Peyer's patch (tissue), 4 donors: ENCODE results near the gene BACH2. TPM values are rescaled to one million over a fixed set of nuclear protein-coding genes. Genes with fewer than 3 reads are reported as not detected.

Experiments
- DNase-seq, 3 donors: peaks; one replicate each; pipeline ENCODE4 v3.0.0-alpha.2; 2017 to 2019
- H3K27ac ChIP-seq, 4 donors: fragments of 200-600 bp; sonication (generic); one replicate each; pipeline ENCODE4 v1.5.1; 2016 to 2019
- H3K27me3 ChIP-seq, 2 donors: fragments of 200-600 bp; sonication (generic); one replicate each; pipeline ENCODE4 v1.5.1; 2019
- H3K36me3 ChIP-seq, 3 donors: fragments of 200-600 bp; sonication (generic); one replicate each; pipeline ENCODE4 v1.5.1; 2016 to 2019
- H3K4me1 ChIP-seq, 4 donors: fragments of 200-600 bp; sonication (generic); one replicate each; pipeline ENCODE4 v1.5.1; 2016 to 2019
- H3K4me3 ChIP-seq, 4 donors: fragments of 200-600 bp; sonication (generic); 1 replicate in 3 of 4; 2 replicates in 1 of 4; pipeline ENCODE4 v1.5.1; 2016 to 2019; ENCODE audit warnings: mild to moderate bottlenecking in 1 of 4
- H3K9me3 ChIP-seq, 4 donors: fragments of 200-600 bp; sonication (generic); one replicate each; pipeline ENCODE4 v1.5.1; 2016 to 2019; ENCODE audit warnings: mild to moderate bottlenecking in 1 of 4
- POLR2A ChIP-seq, 2 donors: fragments of 450-650 bp; IDR thresholded peaks; one replicate each; pipeline ENCODE4 v1.5.1; 2017; ENCODE audit warnings: antibody characterized with exemption in 2 of 2, mild to moderate bottlenecking in 2 of 2, moderate library complexity in 2 of 2
- total RNA-seq, 4 donors: library from RNA; depleted of rRNA; stranded (reverse); fragments of >200 nt; gene quantifications; one replicate each; pipeline ENCODE4 v1.1.0, GENCODE V29; 2016
- TF ChIP-seq, protein P1 (sequence below), 6 experiments: fragments of 450-650 bp in 4 of 6; fragments of 200-600 bp in 2 of 6; sonication (generic) in 1 of 6; IDR thresholded peaks; one replicate each; pipeline ENCODE4 v1.5.1; 2017 to 2019; ENCODE audit warnings: antibody characterized with exemption in 6 of 6, mild to moderate bottlenecking in 3 of 6, moderate library complexity in 1 of 6

Gene BACH2
- total RNA-seq, 4 donors from 2014 or later: 0.18 to 26.4 (median 8.2) TPM

DNA sequence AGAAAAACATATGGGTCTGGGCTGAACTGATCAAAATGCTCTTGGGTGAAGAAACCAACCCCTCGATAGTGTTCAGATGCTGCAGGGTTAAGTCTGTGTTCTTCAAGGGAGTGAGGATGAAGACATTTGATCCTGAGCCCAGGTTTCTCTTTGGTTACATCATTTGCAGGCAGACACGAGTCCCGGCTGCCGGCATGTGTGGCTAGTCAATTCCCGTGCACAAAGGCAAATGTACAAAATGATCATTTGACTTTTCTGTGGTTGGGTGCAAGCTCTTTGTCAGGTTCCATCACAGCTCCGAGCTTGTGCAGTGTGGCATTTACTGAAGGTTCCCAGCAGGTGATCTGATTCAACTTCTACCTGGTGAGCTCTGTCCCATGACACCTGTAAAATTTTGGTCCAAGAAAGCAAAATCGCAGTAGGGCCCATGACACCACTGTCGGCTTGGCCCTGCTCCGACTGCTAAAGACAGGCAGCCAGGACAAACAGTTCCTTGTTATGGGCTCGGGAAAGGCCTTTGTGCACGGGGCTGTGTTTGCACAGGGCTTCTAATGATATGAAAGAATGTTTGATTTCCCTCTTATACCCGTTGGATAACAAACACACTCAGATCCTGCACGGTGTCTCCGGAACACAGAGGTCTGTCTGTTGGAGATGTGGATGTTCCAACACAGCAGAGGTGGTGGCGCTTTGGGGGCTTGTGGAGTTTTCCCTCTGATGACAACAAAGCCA, 355.4 kb downstream of the BACH2 start:
- H3K27ac ChIP-seq: no peak overlapping the region
- TF ChIP-seq POLR2A (IDR thresholded peaks at IDR 0.05): no peak
- TF ChIP-seq, protein P1, sequence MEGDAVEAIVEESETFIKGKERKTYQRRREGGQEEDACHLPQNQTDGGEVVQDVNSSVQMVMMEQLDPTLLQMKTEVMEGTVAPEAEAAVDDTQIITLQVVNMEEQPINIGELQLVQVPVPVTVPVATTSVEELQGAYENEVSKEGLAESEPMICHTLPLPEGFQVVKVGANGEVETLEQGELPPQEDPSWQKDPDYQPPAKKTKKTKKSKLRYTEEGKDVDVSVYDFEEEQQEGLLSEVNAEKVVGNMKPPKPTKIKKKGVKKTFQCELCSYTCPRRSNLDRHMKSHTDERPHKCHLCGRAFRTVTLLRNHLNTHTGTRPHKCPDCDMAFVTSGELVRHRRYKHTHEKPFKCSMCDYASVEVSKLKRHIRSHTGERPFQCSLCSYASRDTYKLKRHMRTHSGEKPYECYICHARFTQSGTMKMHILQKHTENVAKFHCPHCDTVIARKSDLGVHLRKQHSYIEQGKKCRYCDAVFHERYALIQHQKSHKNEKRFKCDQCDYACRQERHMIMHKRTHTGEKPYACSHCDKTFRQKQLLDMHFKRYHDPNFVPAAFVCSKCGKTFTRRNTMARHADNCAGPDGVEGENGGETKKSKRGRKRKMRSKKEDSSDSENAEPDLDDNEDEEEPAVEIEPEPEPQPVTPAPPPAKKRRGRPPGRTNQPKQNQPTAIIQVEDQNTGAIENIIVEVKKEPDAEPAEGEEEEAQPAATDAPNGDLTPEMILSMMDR (IDR thresholded peaks at IDR 0.05): no peak
- no peaks in the 10 kb centered on the region for H3K9me3 ChIP-seq
- H3K36me3 ChIP-seq: no peaks in the 10 kb centered on the region
- H3K4me1 ChIP-seq: no peaks in the 10 kb centered on the region
- H3K27me3 ChIP-seq: no peaks in the 10 kb centered on the region
- DNase-seq: no peak
- no peak overlapping the region for H3K4me3 ChIP-seq

DNA sequence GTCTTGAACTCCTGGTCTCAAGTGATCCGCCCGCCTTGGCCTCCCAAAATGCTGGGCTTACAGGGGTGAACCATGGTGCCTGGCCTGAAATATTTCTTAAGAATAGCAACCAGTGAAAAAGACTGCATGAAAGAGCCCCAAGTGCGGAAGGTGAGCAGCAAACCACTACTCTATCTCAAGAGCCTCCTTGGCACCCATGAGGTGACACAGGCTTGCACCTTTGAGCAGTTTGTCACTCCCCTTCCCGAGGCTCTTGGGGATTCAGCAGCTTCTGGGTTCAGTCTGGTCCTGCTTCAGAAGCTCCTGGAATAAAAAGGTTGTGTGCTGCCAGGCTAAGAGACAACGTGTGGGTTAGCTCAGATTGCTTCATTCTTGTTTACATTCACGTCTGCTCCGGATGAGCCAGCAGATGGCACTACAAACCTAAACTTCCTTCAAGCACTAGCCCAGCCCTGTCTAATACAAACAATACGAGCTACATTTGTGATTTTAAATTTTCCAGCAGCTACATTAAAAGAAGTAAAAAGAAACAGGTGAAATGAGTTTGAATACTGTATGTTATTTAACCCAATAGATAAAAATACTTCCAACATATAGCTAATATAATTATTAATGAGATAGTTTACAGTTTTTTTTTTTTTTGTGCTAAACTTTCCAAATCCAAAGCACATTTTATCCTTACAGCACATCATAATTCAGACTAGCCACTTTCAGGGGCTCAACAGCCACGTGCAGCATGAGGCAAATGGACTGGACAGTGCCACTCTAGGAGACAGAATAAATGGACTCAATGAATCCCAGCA, 356.2 kb downstream of the BACH2 start:
- peak in 2 of 3 donors; percentile 60 to 87 for DNase-seq
- TF ChIP-seq, protein P1 (IDR thresholded peaks at IDR 0.05): peak in 5 of 6 experiments; percentile 46 to 82 (median 80)
- TF ChIP-seq POLR2A (IDR thresholded peaks at IDR 0.05): no peak
- Histone ChIP-seq H3K27ac (no peak overlapping the region), H3K36me3 (no peaks in the 10 kb centered on the region), H3K4me3 (no peak overlapping the region), H3K9me3 (no peaks in the 10 kb centered on the region), H3K4me1 (no peaks in the 10 kb centered on the region), H3K27me3 (no peaks in the 10 kb centered on the region)

DNA sequence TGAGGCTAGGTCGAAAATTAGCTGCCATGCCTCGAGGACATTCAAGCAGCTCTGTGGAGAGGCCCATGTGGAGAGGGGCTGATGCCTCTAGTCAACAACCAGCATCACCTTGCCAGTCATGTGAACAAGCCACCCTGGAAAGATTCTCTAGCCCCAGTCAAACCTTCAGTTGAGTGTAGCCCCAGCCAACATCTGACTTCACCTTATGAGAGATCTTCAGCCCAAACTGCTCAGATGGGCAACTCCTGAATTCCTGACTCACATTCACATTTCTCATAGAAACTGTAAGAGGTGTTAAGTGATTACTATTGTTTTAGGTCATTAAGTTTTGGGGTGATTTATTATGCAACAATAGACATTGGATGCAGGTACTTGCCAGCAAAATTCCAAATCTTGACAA, 357.5 kb downstream of the BACH2 start:
- no peak overlapping the region for H3K4me3 ChIP-seq
- DNase-seq: no peak
- no peaks in the 10 kb centered on the region for H3K36me3 ChIP-seq
- no peaks in the 10 kb centered on the region for H3K4me1 ChIP-seq
- H3K27me3 ChIP-seq: no peaks in the 10 kb centered on the region
- no peaks in the 10 kb centered on the region for H3K9me3 ChIP-seq
- TF ChIP-seq POLR2A (IDR thresholded peaks at IDR 0.05): no peak
- TF ChIP-seq, protein P1 (IDR thresholded peaks at IDR 0.05): no peak
- H3K27ac ChIP-seq: no peak overlapping the region

DNA sequence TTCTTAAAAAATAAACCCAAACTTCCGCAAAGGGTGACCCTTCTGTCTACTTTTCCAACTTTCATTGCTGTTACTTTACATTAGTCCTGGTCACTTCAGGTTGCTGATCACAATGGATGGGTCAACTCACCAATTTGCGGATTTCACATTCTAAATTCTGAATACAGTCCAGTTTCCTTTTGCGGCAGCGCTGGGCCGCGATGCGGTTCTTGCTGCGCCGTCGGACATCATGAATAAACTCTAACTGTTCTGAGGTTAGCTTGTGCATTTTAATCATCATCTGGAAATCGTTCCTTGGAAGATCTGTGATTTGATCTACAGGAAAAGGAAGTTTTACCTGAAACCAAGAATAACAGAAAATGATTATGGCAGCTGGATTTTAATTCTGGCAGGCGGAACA, 358.6 kb downstream of the BACH2 start:
- no peaks in the 10 kb centered on the region for H3K27me3 ChIP-seq
- no peaks in the 10 kb centered on the region for H3K36me3 ChIP-seq
- no peaks in the 10 kb centered on the region for H3K9me3 ChIP-seq
- no peak overlapping the region for H3K4me3 ChIP-seq
- no peak for DNase-seq
- TF ChIP-seq, protein P1 (IDR thresholded peaks at IDR 0.05): no peak
- no peak for TF ChIP-seq POLR2A (IDR thresholded peaks at IDR 0.05)
- H3K27ac ChIP-seq: no peak overlapping the region
- no peaks in the 10 kb centered on the region for H3K4me1 ChIP-seq

DNA sequence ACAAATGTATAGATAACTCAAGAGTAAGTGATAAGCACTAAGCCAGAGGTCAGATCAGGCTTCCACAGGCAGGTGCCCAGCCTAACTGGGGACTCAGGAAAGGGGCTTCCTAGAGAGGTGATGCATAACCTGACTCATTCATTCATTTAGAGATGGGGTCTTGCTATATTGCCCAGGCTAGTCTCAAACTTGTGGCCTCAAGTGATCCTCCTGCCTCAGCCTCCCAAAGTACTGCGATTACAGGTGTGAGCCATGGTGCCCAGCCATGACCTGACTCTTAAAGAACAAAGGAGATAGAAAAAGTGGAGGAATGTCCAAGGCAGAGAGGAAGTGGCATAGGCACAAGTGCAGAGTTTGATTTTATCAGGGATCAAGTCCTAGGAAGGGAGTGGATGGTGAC, 360.5 kb downstream of the BACH2 start:
- Histone ChIP-seq H3K27ac (no peak overlapping the region), H3K27me3 (no peaks in the 10 kb centered on the region), H3K9me3 (no peaks in the 10 kb centered on the region), H3K4me1 (no peaks in the 10 kb centered on the region), H3K36me3 (no peaks in the 10 kb centered on the region), H3K4me3 (no peak overlapping the region)
- DNase-seq: no peak
- no peak for TF ChIP-seq POLR2A (IDR thresholded peaks at IDR 0.05)
- TF ChIP-seq, protein P1 (IDR thresholded peaks at IDR 0.05): no peak
